ENCODE data around the gene TNFAIP2.

The TNFAIP2 gene

DNA sequence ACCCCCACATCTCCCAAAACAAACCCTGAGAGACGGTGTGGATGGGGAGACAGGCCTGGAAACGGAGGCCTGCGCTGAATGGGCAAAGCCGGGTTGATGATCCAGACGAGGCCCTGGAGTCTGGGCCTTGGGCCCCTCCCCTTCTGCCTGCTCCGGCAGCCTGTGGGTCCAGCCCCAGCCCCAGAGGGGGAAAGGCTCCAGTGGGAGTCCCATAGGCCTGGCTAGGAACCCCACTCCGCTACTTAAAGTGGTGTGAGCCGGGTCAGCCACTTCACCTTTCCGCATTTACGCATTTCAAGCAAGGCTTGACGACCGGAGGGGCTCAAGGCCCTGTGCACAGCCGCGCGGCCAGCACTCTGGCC is 695 bp upstream of the TNFAIP2 start:
- no peak for DNase-seq (ENCODE audit: low read depth)

DNA sequence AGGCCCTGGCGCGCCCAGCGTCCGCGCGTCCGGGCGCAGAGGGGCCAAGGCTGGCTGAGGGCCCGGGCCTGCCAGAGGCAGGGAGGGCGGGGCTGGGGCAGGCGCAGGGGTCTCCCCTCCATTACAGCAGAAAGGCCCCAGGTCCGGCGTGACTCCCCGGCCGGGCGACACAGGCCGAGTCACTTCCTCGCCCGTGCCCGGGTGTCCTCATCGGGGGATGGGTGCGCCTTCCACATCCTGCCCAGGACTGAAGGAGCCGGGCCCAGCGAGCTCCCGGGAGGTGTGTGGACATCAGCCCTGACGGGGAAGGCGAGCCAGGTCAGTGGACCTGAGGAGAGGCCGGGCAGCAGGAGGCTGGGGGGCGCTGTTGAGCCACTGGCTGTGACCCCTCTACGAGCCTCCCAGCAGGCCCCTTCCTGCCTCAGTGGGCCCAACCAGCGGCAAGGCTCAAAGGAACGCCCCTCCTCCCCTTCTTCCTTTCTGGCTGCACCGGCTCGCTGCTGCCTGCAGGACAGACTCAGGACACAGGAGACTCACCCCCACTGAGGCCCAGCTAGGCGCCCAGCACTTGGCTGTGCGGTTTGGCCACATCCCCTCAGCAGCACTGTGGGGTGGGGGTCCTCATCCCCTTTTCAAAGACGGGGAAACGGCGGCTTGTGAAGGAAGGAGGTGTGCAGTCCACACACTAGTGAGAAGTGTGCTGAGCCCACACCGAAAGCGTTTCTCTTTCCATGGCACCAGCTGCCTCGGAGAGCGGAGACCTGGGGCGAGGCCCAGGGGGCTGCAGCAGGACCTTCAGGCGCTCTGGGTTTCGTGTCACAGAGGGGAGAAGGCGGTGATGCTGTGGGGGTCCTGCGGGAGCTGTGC is 606 bp downstream of the TNFAIP2 start:
- DNase-seq (ENCODE audit: low read depth) = no peak

DNA sequence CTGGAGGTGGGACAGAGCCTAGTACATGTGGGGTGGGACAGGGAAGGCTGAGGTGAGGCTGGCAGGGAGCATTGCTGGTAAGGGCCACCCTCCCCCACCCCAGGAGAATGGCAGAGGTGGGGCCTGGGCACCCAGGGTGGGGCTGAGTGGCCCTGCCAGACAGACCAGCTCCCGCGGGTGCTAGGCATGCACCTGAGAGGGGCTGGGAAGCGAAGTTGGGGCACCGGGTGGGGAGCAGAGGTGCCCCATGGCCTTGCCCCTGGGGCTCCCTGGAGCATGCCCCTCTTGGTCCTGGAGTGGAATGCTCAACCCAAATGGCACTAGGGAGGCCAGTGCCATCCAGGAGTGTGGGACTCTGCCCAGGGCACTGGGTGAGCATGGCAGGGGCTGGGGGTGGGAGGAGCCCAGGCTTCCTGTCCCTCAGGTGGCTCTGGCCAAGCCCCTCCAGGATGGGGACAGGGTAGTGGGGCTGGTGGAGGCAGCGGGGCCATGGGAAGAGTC is 1.3 kb downstream of the TNFAIP2 start:
- no peak for DNase-seq (ENCODE audit: low read depth)

- DNase-seq (ENCODE audit: low read depth) = no peak
Observed at GRCh38 chr14:103125098-103126070, 2.1 kb downstream of the TNFAIP2 start.

- DNase-seq (ENCODE audit: low read depth) = no peak
Observed at GRCh38 chr14:103126088-103126872, 3.0 kb downstream of the TNFAIP2 start.

GRCh38 chr14:103126873-103127304 is 3.6 kb downstream of the TNFAIP2 start:
- DNase-seq (ENCODE audit: low read depth) = no peak

DNA sequence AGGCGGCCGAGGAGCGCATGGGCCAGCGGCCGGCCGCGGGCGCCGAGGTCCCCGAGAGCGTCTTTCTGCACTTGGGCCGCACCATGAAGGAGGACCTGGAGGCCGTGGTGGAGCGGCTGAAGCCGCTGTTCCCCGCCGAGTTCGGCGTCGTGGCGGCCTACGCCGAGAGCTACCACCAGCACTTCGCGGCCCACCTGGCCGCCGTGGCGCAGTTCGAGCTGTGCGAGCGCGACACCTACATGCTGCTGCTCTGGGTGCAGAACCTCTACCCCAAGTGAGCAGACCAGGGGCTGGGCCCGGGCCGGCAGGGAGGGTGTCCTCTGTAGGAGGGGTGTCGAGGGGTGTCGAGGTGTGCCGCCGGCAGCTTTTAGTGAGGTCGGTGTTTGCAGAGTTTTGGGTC is 4.1 kb downstream of the TNFAIP2 start:
- DNase-seq (ENCODE audit: low read depth) = no peak

- no peak for DNase-seq (ENCODE audit: low read depth)
Observed at GRCh38 chr14:103127861-103128598, 4.8 kb downstream of the TNFAIP2 start.

DNA sequence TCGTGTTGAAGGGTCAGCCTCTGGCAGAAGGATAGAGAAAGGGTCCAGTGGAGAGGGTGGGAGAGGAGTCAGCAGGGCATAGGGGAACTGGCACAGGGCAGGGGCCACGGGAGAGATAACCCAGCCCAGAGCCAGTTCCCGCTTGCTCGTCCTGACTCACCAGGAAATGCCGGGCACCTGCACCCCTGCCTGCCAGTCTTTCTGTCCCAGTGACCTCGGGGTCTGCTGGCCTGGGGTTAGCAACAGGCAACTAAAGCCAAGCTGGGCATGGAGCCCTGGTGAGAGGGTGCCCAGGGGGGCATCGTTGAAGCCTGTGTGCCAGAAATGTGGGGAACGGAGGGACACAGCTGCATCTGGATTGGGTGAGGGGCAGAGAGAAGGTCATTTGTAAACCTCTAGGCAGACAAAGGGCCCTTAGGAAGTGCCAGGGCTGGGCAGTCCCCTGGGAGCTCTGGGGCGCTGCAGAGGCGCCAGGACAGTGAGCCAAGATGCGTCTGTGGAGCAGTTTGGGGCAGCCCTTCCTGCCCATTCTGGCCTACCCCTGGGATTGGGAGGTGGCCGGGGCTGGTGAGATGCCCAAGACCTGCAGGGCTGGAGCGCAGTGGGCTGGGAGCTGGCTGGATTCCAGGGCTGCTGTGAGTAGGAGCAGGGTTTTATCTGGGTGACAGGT is 5.5 kb downstream of the TNFAIP2 start:
- DNase-seq (ENCODE audit: low read depth) = no peak

DNA sequence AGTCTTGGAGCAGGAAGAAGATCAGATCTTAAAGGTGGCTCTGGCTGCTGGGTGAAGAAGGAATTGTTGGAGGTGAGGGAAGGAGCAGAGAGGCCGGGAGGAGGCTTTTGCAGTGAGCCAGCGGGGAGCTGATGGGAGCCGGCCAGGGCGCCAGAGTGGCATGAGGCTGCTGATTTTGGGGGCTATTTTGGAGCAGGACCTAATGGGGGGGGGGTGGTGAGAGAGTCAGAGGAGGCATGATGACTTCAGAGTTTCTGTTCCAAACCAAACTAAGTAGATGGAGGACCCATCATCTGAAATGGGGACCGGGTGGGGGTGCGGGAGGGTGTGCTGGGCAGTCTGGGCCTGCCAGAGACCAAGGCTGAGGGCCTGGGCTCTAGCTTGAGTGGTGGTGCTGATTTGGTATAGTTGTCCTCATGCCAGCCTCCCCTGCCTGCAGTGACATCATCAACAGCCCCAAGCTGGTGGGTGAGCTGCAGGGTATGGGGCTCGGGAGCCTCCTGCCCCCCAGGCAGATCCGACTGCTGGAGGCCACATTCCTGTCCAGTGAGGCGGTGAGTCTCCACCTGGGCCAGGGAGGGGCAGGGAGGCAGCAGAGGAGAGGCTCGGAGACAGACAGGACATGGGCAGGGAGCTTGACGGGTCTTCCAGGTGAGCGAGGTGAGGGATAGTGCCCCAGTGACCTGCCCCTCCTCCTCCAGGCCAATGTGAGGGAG is 6.2 kb downstream of the TNFAIP2 start:
- DNase-seq (ENCODE audit: low read depth) = no peak

- no peak for DNase-seq (ENCODE audit: low read depth)
Observed at GRCh38 chr14:103130017-103130764, 6.9 kb downstream of the TNFAIP2 start.

- no peak for DNase-seq (ENCODE audit: low read depth)
Observed at GRCh38 chr14:103130965-103131364, 7.7 kb downstream of the TNFAIP2 start.

DNA sequence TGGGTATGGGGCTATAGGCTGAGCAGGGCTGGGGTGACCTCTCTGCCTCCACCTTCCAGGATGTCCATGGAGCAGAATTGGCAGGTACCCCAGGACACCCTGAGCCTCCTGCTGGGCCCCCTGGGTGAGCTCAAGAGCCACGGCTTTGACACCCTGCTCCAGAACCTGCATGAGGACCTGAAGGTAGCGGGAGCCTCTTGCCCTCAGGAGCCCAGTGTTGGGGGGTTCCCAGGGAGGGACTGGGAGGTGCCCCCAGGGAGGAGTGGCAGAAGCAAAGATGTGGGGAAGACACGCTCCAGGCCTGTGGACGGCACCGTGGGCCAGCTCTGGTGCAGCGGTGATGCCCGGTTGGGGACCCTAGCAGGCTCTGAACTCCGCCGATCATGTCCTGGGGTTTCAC is 8.3 kb downstream of the TNFAIP2 start:
- DNase-seq (ENCODE audit: low read depth) = no peak

- no peak for DNase-seq (ENCODE audit: low read depth)
Observed at GRCh38 chr14:103132381-103133209, 9.3 kb downstream of the TNFAIP2 start.

DNA sequence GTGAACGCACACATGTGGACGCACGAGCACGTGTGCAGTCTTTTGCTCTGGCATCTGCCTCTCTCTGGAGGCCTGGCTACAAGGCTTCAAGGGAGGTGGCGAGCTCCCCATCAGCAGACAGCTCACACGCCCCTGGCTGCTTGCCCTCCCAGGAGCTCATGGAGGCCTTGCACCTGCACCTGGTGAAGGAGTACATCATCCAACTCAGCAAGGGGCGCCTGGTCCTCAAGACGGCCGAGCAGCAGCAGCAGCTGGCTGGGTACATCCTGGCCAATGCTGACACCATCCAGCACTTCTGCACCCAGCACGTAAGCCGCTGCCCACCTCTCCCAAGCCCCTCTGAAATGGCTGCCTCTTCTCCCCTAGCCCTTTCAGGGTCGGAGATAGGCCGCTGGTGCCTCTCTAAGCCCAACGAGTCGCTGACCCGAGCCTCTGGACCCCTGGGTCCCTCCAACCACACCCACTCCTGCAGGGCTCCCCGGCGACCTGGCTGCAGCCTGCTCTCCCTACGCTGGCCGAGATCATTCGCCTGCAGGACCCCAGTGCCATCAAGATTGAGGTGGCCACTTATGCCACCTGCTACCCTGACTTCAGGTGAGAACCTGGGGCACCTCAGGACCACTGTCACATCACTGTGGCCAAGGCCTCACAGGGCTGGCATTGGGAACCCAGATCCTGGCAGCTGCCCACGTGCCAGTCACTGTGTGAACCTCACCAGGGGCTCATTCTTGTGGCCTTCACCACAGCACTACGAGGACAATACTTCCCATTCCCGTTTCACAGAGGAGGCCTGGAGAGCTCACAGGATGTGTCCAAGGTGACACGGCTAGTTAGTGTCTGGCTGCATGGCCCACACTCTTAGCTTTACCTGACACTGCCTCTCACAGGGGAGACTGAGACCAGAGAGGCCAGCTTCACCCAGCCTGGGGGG is 10.2 kb downstream of the TNFAIP2 start:
- no peak for DNase-seq (ENCODE audit: low read depth)

- no peak for DNase-seq (ENCODE audit: low read depth)
Observed at GRCh38 chr14:103134405-103134804, 11.1 kb downstream of the TNFAIP2 start.

- DNase-seq (ENCODE audit: low read depth) = no peak
Observed at GRCh38 chr14:103134919-103135318, 11.7 kb downstream of the TNFAIP2 start.
